Measurements from ENCODE around the gene MAN1B1. TPM values are rescaled to one million over a fixed set of nuclear protein-coding genes. Genes with fewer than 3 reads are reported as not detected.

The MAN1B1 gene
- total RNA-seq, 1 donor from 2014 or later = 24.6 TPM

DNA sequence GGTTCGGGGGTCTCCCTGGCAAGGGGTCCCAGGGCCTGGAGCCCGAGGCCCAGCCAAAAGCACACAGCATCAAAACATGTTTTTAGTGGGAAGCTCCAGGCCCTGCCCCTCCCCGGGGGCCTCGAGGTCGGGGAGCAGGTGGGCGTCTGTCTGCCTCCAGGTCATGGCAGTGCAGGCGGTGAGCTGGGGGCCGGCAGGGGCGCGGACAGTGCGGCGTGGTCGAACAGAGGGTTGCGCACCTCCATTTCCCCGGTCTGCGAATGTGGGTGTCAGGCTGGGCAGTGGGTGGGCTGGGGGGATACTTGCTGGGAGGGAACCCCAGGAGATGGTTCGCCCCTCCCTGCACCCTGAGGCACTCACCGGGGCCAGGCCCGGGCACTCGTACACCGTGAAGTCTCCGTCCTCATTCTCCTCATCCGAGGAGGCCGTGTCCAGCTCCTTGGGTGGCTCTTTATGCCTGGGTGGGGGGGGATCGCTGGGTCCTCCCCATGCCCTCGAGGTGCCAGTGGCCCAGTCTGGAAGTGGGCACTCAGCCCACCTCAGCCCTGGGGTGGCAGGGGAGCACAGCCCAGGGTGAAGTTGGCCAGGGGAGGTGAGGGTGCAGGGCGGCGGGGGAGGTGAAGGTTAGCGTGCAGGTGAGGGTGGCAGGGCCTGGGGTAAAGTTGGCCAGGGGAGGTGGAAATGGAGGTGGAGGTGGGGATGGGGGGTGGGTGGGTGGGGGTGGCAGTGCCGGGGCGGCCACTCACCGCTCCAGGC lies 47.0 kb upstream of the MAN1B1 start:
- Histone ChIP-seq H3K4me1 (peaks cover under 1% of the 10 kb centered on the region), H4K20me1 (ENCODE audit: low read depth) (peaks cover 26% of the 10 kb centered on the region), H3K4me3 (no peak overlapping the region), H3K27me3 (peaks cover 11% of the 10 kb centered on the region), H2AFZ (replicated peaks) (no peak overlapping the region), H3K4me2 (no peak overlapping the region), H3K9me3 (ENCODE audit: low read depth) (no peaks in the 10 kb centered on the region), H3K79me2 (ENCODE audit: low read depth) (no peaks in the 10 kb centered on the region), H3K9ac (no peak overlapping the region), H3K27ac (no peak overlapping the region), H3K36me3 (no peaks in the 10 kb centered on the region), H3F3A (ENCODE audit: low read depth) (peaks cover 5% of the 10 kb centered on the region)
- H3K27ac Mint-ChIP-seq = no peak overlapping the region
- H3K9me3 Mint-ChIP-seq = no peaks in the 10 kb centered on the region
- no peak overlapping the region for H3K4me3 Mint-ChIP-seq
- H3K27me3 Mint-ChIP-seq (ENCODE audit: insufficient read depth, low read depth) = peaks cover 1% of the 10 kb centered on the region
- peaks cover 2% of the 10 kb centered on the region for H3K4me1 Mint-ChIP-seq
- no peak for DNase-seq (ENCODE audit: low spot score)
- H3K36me3 Mint-ChIP-seq = no peaks in the 10 kb centered on the region
- TF ChIP-seq EZH2 (IDR thresholded peaks at IDR 0.05) = no peak
- TF ChIP-seq, protein P1, sequence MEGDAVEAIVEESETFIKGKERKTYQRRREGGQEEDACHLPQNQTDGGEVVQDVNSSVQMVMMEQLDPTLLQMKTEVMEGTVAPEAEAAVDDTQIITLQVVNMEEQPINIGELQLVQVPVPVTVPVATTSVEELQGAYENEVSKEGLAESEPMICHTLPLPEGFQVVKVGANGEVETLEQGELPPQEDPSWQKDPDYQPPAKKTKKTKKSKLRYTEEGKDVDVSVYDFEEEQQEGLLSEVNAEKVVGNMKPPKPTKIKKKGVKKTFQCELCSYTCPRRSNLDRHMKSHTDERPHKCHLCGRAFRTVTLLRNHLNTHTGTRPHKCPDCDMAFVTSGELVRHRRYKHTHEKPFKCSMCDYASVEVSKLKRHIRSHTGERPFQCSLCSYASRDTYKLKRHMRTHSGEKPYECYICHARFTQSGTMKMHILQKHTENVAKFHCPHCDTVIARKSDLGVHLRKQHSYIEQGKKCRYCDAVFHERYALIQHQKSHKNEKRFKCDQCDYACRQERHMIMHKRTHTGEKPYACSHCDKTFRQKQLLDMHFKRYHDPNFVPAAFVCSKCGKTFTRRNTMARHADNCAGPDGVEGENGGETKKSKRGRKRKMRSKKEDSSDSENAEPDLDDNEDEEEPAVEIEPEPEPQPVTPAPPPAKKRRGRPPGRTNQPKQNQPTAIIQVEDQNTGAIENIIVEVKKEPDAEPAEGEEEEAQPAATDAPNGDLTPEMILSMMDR (IDR thresholded peaks at IDR 0.05) = no peak
- no peak for TF ChIP-seq EZH2phosphoT487 (IDR thresholded peaks at IDR 0.05)

DNA sequence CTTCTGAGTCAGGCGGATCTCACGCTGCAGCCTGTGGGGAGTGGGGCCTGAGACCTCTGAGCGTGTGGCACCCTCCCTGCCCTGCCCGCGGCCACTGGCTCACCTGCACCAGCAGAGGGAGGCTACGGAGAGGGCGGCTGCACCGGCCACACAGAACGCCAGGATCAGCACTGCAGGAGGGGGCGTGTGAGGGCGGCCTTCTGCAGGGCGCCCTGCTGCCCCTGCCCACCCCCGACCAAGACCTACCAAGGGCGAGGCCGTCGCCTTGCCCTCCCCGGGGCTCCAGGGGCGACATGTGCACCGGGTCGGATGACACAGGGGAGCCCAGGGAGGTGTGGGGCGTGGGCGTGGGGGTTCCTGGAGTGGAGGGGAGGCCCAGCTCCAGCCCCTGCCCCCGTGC lies 46.2 kb upstream of the MAN1B1 start:
- H3K27me3 ChIP-seq = peaks cover 19% of the 10 kb centered on the region
- peaks cover 6% of the 10 kb centered on the region for H3K4me1 ChIP-seq
- H3K9me3 ChIP-seq (ENCODE audit: low read depth) = no peaks in the 10 kb centered on the region
- Mint-ChIP-seq H3K27me3 (ENCODE audit: insufficient read depth, low read depth) (peaks cover 5% of the 10 kb centered on the region), H3K4me1 (peaks cover 4% of the 10 kb centered on the region), H3K36me3 (no peaks in the 10 kb centered on the region), H3K4me3 (no peak overlapping the region), H3K9me3 (no peaks in the 10 kb centered on the region), H3K27ac (no peak overlapping the region)
- H3F3A ChIP-seq (ENCODE audit: low read depth) = peaks cover 5% of the 10 kb centered on the region
- H3K79me2 ChIP-seq (ENCODE audit: low read depth) = no peaks in the 10 kb centered on the region
- no peak overlapping the region for H3K4me3 ChIP-seq
- no peak overlapping the region for H3K9ac ChIP-seq
- no peak overlapping the region for H3K27ac ChIP-seq
- no peak overlapping the region for H3K4me2 ChIP-seq
- TF ChIP-seq EZH2phosphoT487 (IDR thresholded peaks at IDR 0.05) (no peak), EZH2 (IDR thresholded peaks at IDR 0.05) (no peak)
- TF ChIP-seq, protein P1 (IDR thresholded peaks at IDR 0.05) = no peak
- no peaks in the 10 kb centered on the region for H3K36me3 ChIP-seq
- peaks cover 32% of the 10 kb centered on the region for H4K20me1 ChIP-seq (ENCODE audit: low read depth)
- no peak overlapping the region for H2AFZ ChIP-seq (replicated peaks)
- DNase-seq (ENCODE audit: low spot score) = no peak

DNA sequence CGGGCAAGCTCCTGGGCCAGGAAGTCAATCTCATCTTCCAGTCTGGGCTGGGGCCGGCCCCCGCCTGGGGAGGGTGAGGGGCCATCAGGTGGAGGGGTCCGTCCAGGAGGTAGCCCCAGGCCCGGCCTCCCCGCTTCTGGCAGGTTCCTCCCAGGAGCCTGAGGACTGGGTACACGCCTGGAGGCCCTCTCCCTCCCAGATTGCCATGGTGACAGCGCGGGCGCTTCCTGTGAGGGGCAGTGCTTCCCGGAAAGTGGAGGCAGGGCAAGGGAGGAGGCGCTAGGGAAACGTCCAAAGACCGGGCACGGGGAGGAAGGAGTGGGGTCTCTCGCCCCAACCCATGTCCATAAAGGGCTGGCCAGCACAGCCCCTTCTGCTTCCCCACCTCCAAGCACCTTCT lies 45.7 kb upstream of the MAN1B1 start:
- TF ChIP-seq EZH2 (IDR thresholded peaks at IDR 0.05) (no peak), EZH2phosphoT487 (IDR thresholded peaks at IDR 0.05) (no peak)
- TF ChIP-seq, protein P1 (IDR thresholded peaks at IDR 0.05) = no peak
- Histone ChIP-seq H3K27me3 (peaks cover 22% of the 10 kb centered on the region), H3K4me1 (peaks cover 6% of the 10 kb centered on the region), H2AFZ (replicated peaks) (no peak overlapping the region), H3K9ac (no peak overlapping the region), H3K4me3 (no peak overlapping the region), H3F3A (ENCODE audit: low read depth) (peaks cover 5% of the 10 kb centered on the region), H3K27ac (no peak overlapping the region), H3K79me2 (ENCODE audit: low read depth) (no peaks in the 10 kb centered on the region), H4K20me1 (ENCODE audit: low read depth) (peaks cover 32% of the 10 kb centered on the region), H3K9me3 (ENCODE audit: low read depth) (no peaks in the 10 kb centered on the region), H3K4me2 (no peak overlapping the region), H3K36me3 (no peaks in the 10 kb centered on the region)
- peaks cover 4% of the 10 kb centered on the region for H3K4me1 Mint-ChIP-seq
- H3K4me3 Mint-ChIP-seq = no peak overlapping the region
- DNase-seq (ENCODE audit: low spot score) = no peak
- no peaks in the 10 kb centered on the region for H3K36me3 Mint-ChIP-seq
- H3K27ac Mint-ChIP-seq = no peak overlapping the region
- peaks cover 5% of the 10 kb centered on the region for H3K27me3 Mint-ChIP-seq (ENCODE audit: insufficient read depth, low read depth)
- H3K9me3 Mint-ChIP-seq = no peaks in the 10 kb centered on the region
